Testis (tissue), 3 donors: ENCODE measurements around the gene EXOC4. TPM values are rescaled to one million over a fixed set of nuclear protein-coding genes. Genes with fewer than 3 reads are reported as not detected.

ENCODE experiments used
- DNase-seq: peaks from one replicate; pipeline ENCODE4 v3.0.0-alpha.2; 2019
- H3K27ac ChIP-seq, 2 donors: fragments of 200-600 bp; sonication (generic); one replicate each; pipeline ENCODE4 v1.5.1; 2019
- H3K27me3 ChIP-seq: fragments of 200-600 bp; sonication (generic); one replicate; pipeline ENCODE4 v1.5.1; 2019
- H3K36me3 ChIP-seq: fragments of 200-600 bp; sonication (generic); one replicate; pipeline ENCODE4 v1.5.1; 2017; ENCODE audit warnings: low read depth; ENCODE audit errors: missing control alignments
- H3K4me1 ChIP-seq: fragments of 200-600 bp; sonication (generic); one replicate; pipeline ENCODE4 v1.5.1; 2019
- H3K4me3 ChIP-seq, 2 donors: fragments of 200-600 bp; sonication (generic); one replicate each; pipeline ENCODE4 v1.5.1; 2017 to 2019
- H3K9me3 ChIP-seq: fragments of 200-600 bp; sonication (generic); one replicate; pipeline ENCODE4 v1.5.1; 2017
- POLR2A ChIP-seq: fragments of 450-650 bp; IDR thresholded peaks from one replicate; pipeline ENCODE4 v1.6.1; 2017; ENCODE audit warnings: antibody characterized with exemption, mild to moderate bottlenecking, moderate library complexity
- WGBS, 2 donors: methylation state at CpG; one replicate each; pipeline ENCODE4 v1.1.5; 2018; 5-methylcytosine and 5-hydroxymethylcytosine counted together
- intact Hi-C: fragments of 100-400 bp; cut with DNase I; formaldehyde crosslinking; loops from one replicate; pipeline ENCODE4 v1.15.1; 2023; ENCODE audit warnings: low total_unique reads
- polyA plus RNA-seq: library from polyadenylated mRNA; stranded (reverse); fragments of 350-450 nt; fragmentation: Illumina TruSeq; extraction: RNeasy Lipid Tissue Mini Kit (QIAGEN cat#74804); gene quantifications from one replicate; pipeline ENCODE4 v1.2.3, GENCODE V29; 2014; ENCODE audit warnings: low read depth, low replicate concordance; ENCODE audit not compliant: insufficient read depth
- total RNA-seq, 2 donors: library from RNA; depleted of rRNA; stranded (reverse); fragments of >200 nt; gene quantifications; one replicate each; pipeline ENCODE4 v1.2.3, GENCODE V29; 2016
- TF ChIP-seq, protein P1 (sequence below), 3 experiments: fragments of 450-650 bp in 2 of 3; fragments of 200-600 bp in 1 of 3; sonication (generic) in 1 of 3; IDR thresholded peaks; one replicate each; pipeline ENCODE4 v1.5.1; 2016 to 2019; ENCODE audit warnings: antibody characterized with exemption in 3 of 3, mild to moderate bottlenecking in 2 of 3, moderate library complexity in 1 of 3

Gene EXOC4
- total and polyA plus RNA-seq, 3 donors from 2014 or later: 47.4 to 169 (median 142) TPM

DNA sequence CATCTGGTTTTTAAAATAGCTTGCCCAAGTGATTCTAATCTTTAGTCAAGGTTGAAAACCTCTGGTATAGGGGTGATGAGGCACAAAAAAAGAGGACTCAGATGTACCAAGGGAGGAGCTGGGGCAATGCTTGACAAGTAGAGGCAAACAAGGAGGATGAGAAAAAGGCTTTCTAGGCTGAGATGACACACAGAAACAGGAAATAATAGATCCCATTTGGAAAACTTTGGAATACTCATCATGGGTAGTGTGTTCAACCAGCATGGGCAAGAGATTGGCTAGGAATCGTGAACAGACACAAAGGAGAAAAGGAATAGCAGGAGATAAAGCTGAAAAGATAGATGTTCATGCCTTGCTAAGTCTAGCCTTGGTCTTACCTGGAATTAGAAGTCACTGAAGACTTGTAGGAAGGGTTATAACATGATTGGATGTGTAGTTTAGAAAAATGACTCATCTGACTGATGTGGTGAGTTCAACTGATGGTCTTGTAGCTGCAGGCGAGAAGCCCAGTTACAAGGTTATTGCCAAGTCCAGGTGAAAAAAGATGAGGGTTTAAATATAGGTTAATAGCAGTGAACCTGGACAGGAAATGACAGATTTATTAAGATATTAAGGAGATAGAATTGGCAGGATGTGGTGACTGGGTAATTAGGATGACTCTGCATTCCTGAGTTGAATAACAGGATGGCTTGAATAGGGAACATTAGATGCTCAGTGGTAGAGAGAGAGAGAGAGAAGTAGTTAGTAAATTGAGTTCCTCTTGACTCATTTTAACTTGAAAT is 660.2 kb downstream of the EXOC4 start:
- Histone ChIP-seq H3K27me3 (no peaks in the 10 kb centered on the region), H3K36me3 (no peaks in the 10 kb centered on the region), H3K4me1 (no peaks in the 10 kb centered on the region), H3K4me3 (no peak overlapping the region), H3K27ac (no peak overlapping the region), H3K9me3 (no peaks in the 10 kb centered on the region)
- no peak for DNase-seq
- 86 to 96% methylated on average over 2 of the region's 2 CpGs for WGBS, 2 donors
- intact Hi-C loops: no loop called here
- TF ChIP-seq, protein P1, sequence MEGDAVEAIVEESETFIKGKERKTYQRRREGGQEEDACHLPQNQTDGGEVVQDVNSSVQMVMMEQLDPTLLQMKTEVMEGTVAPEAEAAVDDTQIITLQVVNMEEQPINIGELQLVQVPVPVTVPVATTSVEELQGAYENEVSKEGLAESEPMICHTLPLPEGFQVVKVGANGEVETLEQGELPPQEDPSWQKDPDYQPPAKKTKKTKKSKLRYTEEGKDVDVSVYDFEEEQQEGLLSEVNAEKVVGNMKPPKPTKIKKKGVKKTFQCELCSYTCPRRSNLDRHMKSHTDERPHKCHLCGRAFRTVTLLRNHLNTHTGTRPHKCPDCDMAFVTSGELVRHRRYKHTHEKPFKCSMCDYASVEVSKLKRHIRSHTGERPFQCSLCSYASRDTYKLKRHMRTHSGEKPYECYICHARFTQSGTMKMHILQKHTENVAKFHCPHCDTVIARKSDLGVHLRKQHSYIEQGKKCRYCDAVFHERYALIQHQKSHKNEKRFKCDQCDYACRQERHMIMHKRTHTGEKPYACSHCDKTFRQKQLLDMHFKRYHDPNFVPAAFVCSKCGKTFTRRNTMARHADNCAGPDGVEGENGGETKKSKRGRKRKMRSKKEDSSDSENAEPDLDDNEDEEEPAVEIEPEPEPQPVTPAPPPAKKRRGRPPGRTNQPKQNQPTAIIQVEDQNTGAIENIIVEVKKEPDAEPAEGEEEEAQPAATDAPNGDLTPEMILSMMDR (IDR thresholded peaks at IDR 0.05): no peak

DNA sequence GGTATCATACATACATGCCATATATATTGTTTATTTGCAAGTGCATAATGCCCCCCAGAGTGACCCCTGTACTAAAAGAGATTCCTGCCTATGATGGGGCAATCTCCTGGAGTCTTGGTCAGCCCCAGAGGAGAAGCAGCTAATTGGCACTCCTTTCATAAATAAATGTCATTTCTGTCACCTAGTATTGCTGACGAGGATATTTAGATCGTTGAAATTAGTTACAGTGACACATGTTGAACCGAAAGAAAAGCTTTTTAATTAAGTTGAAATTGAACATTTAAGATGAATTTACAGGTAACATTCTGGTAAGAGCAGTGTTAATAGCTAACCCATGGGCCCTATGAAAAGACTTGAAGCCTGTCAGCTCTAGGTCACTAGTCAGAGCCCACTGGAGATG is 663.7 kb downstream of the EXOC4 start:
- TF ChIP-seq, protein P1 (IDR thresholded peaks at IDR 0.05): no peak
- no peak for TF ChIP-seq POLR2A

DNA sequence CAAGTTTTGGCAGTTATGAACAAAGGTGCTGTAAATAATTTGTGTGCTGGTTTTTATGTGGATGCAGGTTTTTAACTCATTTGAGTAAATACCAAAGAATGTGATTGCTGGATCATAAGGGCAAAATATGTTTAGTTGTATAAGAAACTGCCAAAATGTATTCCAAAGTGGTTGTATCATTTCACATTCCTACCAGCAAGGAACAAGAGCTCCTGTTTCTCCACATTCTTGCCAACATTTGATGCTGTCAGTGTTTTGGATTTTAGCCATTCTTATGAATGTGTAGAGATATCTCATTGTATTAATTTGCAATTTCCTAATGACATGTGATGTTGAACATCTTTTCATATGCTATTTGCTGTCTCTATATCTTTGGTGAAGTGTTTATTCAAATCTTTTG is 666.9 kb downstream of the EXOC4 start:
- DNase-seq: no peak
- intact Hi-C loops: no loop called here
- H3K9me3 ChIP-seq: no peaks in the 10 kb centered on the region
- H3K27ac ChIP-seq: no peak overlapping the region
- no peak for TF ChIP-seq POLR2A
- TF ChIP-seq, protein P1 (IDR thresholded peaks at IDR 0.05): no peak
- H3K27me3 ChIP-seq: no peaks in the 10 kb centered on the region
- no peak overlapping the region for H3K4me3 ChIP-seq
- no peaks in the 10 kb centered on the region for H3K36me3 ChIP-seq
- H3K4me1 ChIP-seq: no peaks in the 10 kb centered on the region

More for the DNA sequence above, 663.7 kb downstream of the EXOC4 start:
- H3K9me3 ChIP-seq: no peaks in the 10 kb centered on the region
- H3K4me3 ChIP-seq: no peak overlapping the region
- H3K27me3 ChIP-seq: no peaks in the 10 kb centered on the region
- H3K4me1 ChIP-seq: no peaks in the 10 kb centered on the region
- WGBS, 2 donors: 90 to 97% methylated on average over 3 of the region's 3 CpGs
- no peaks in the 10 kb centered on the region for H3K36me3 ChIP-seq
- DNase-seq: no peak
- no peak overlapping the region for H3K27ac ChIP-seq
- intact Hi-C loops: no loop called here

- no peaks in the 10 kb centered on the region for H3K27me3 ChIP-seq
- DNase-seq: no peak
- H3K4me3 ChIP-seq: no peak overlapping the region
- H3K27ac ChIP-seq: no peak overlapping the region
- TF ChIP-seq POLR2A: no peak
- TF ChIP-seq, protein P1 (IDR thresholded peaks at IDR 0.05): no peak
- no peaks in the 10 kb centered on the region for H3K9me3 ChIP-seq
- H3K4me1 ChIP-seq: no peaks in the 10 kb centered on the region
- H3K36me3 ChIP-seq: no peaks in the 10 kb centered on the region
- intact Hi-C loops: no loop called here
These were observed 668.8 kb downstream of the EXOC4 start for GRCh38 chr7:133921635-133922182.

- intact Hi-C loops: no loop called here
- no peak for TF ChIP-seq POLR2A
- TF ChIP-seq, protein P1 (IDR thresholded peaks at IDR 0.05): no peak
- H3K4me1 ChIP-seq: no peaks in the 10 kb centered on the region
- 95% methylated on average over 4 of the region's 4 CpGs for WGBS, 2 donors
- no peaks in the 10 kb centered on the region for H3K9me3 ChIP-seq
- H3K4me3 ChIP-seq: no peak overlapping the region
- no peak overlapping the region for H3K27ac ChIP-seq
- no peaks in the 10 kb centered on the region for H3K36me3 ChIP-seq
- H3K27me3 ChIP-seq: no peaks in the 10 kb centered on the region
- DNase-seq: no peak
These were observed 671.1 kb downstream of the EXOC4 start for GRCh38 chr7:133923974-133924373.
